Transverse colon (tissue), 4 donors: ENCODE results near the gene GPSM1. TPM values are rescaled to one million over a fixed set of nuclear protein-coding genes. Genes with fewer than 3 reads are reported as not detected.

Experiments
- DNase-seq: peaks from one replicate; pipeline ENCODE4 v3.0.0-alpha.2; 2019
- H3K27ac ChIP-seq, 4 donors: fragments of 200-600 bp; sonication (generic); 2 replicates each; pipeline ENCODE4 v1.5.1; 2016 to 2018; ENCODE audit warnings: inconsistent platforms in 4 of 4
- H3K27me3 ChIP-seq: fragments of 200-600 bp; sonication (generic); 2 replicates; pipeline ENCODE4 v1.5.1; 2017; ENCODE audit warnings: inconsistent platforms
- H3K36me3 ChIP-seq, 4 donors: fragments of 200-600 bp; sonication (generic); 2 replicates each; pipeline ENCODE4 v1.5.1; 2017 to 2019; ENCODE audit warnings: inconsistent platforms in 4 of 4
- H3K4me1 ChIP-seq, 4 donors: fragments of 200-600 bp; sonication (generic); 2 replicates each; pipeline ENCODE4 v1.5.1; 2017 to 2020; ENCODE audit warnings: inconsistent platforms in 4 of 4
- H3K4me3 ChIP-seq, 4 donors: fragments of 200-600 bp; sonication (generic); 1 replicate in 1 of 4; 2 replicates in 3 of 4; pipeline versions ENCODE4 v1.5.1 to v1.6.1; 2017 to 2019; ENCODE audit warnings: inconsistent platforms in 4 of 4
- H3K9me3 ChIP-seq, 2 donors: fragments of 200-600 bp; sonication (generic); 2 replicates each; pipeline ENCODE4 v1.5.1; 2017 to 2019; ENCODE audit warnings: inconsistent platforms in 2 of 2
- CTCF ChIP-seq, 5 experiments: fragments of 200-600 bp in 3 of 5; fragments of 450-650 bp in 2 of 5; sonication (generic) in 3 of 5; IDR thresholded peaks; 1 replicate in 2 of 5; 2 replicates in 3 of 5; pipeline ENCODE4 v1.5.1; 2016 to 2017; ENCODE audit warnings: antibody characterized with exemption in 5 of 5, inconsistent platforms in 3 of 5, mild to moderate bottlenecking in 2 of 5, moderate library complexity in 1 of 5
- EP300 ChIP-seq: sonication (generic); formaldehyde crosslinking; IDR thresholded peaks from one replicate; pipeline ENCODE4 v1.6.1; 2017; ENCODE audit warnings: antibody characterized with exemption, low read depth
- POLR2A ChIP-seq: fragments of 450-650 bp; IDR thresholded peaks from one replicate; pipeline ENCODE4 v1.6.1; 2016; ENCODE audit warnings: antibody characterized with exemption, mild to moderate bottlenecking, moderate library complexity
- POLR2AphosphoS5 ChIP-seq, 3 donors: sonication (generic); formaldehyde crosslinking; IDR thresholded peaks; one replicate each; pipeline ENCODE4 v1.6.1; 2016; ENCODE audit warnings: antibody characterized with exemption in 3 of 3
- WGBS, 2 donors: methylation state at CpG; one replicate each; pipeline ENCODE4 v1.1.5; 2018; ENCODE audit warnings: low coverage in 1 of 2; 5-methylcytosine and 5-hydroxymethylcytosine counted together
- in situ Hi-C, 4 donors: fragments of 200-750 bp; cut with MboI; loops; one replicate each; pipeline versions ENCODE4 v1.15.0 to v1.15.1; 2017; ENCODE audit warnings: low sequenced_read_pairs in 3 of 4, low pct_ligation_motif_present in 1 of 4, low pct_unique_long_range_greater_than_20kb in 1 of 4
- intact Hi-C: fragments of 100-400 bp; cut with DNase I; formaldehyde crosslinking; loops from one replicate; pipeline ENCODE4 v1.15.1; 2023; ENCODE audit warnings: low total_unique reads
- total RNA-seq, 4 donors: library from RNA; depleted of rRNA; stranded (reverse); fragments of >200 nt; gene quantifications; one replicate each; pipeline ENCODE4 v1.1.0, GENCODE V29; 2016

Gene GPSM1
- total RNA-seq, 4 donors from 2014 or later: 2.3 to 8.6 (median 7.0) TPM

- DNase-seq: no peak
- Histone ChIP-seq H3K9me3 (no peaks in the 10 kb centered on the region), H3K36me3 (no peaks in the 10 kb centered on the region), H3K27me3 (no peaks in the 10 kb centered on the region), H3K4me3 (no peak overlapping the region), H3K4me1 (peaks cover 2 to 12% (median 5%) of the 10 kb centered on the region in 4 donors), H3K27ac (no peak overlapping the region)
- WGBS, 2 donors: 62% methylated on average over 49 of the region's 54 CpGs; no CpG with 5 or more reads in 1 of the 2 donors
- in situ Hi-C loops (no loop called here), intact Hi-C loops (no loop called here)
- no peak for TF ChIP-seq EP300
- no peak for TF ChIP-seq POLR2A
- TF ChIP-seq POLR2AphosphoS5 (IDR thresholded peaks at IDR 0.05): no peak
These were observed 28.5 kb downstream of the GPSM1 start for GRCh38 chr9:136355616-136356557.

GRCh38 chr9:136357202-136357725 lies 29.9 kb downstream of the GPSM1 start:
- DNase-seq: no peak
- H3K27ac ChIP-seq: no peak overlapping the region
- no peaks in the 10 kb centered on the region for H3K27me3 ChIP-seq
- in situ Hi-C loops: no loop called here
- H3K9me3 ChIP-seq: no peaks in the 10 kb centered on the region
- intact Hi-C loops: no loop called here
- WGBS, 2 donors: 77% methylated on average over 17 of the region's 22 CpGs; no CpG with 5 or more reads in 1 of the 2 donors
- no peak overlapping the region for H3K4me3 ChIP-seq
- no peaks in the 10 kb centered on the region for H3K36me3 ChIP-seq
- peaks cover 15 to 23% (median 16%) of the 10 kb centered on the region in 4 donors for H3K4me1 ChIP-seq
- TF ChIP-seq POLR2AphosphoS5 (IDR thresholded peaks at IDR 0.05): no peak
- TF ChIP-seq CTCF (IDR thresholded peaks at IDR 0.05): no peak
- TF ChIP-seq EP300: no peak
- no peak for TF ChIP-seq POLR2A

- H3K4me3 ChIP-seq: no peak overlapping the region
- 89% methylated on average over 28 of the region's 29 CpGs; no CpG with 5 or more reads in 1 of the 2 donors for WGBS, 2 donors
- no peaks in the 10 kb centered on the region for H3K9me3 ChIP-seq
- H3K4me1 ChIP-seq: peaks cover 18 to 30% (median 23%) of the 10 kb centered on the region in 4 donors
- H3K27me3 ChIP-seq: no peaks in the 10 kb centered on the region
- H3K36me3 ChIP-seq: no peaks in the 10 kb centered on the region
- TF ChIP-seq CTCF (IDR thresholded peaks at IDR 0.05) (no peak), POLR2AphosphoS5 (IDR thresholded peaks at IDR 0.05) (no peak), EP300 (no peak), POLR2A (no peak)
- DNase-seq: no peak
- in situ Hi-C loops (no loop called here), intact Hi-C loops (no loop called here)
- H3K27ac ChIP-seq: no peak overlapping the region
These were observed 30.7 kb downstream of the GPSM1 start for GRCh38 chr9:136358016-136358415.

- 68% methylated on average over 2 of the region's 2 CpGs; no CpG with 5 or more reads in 1 of the 2 donors for WGBS, 2 donors
- Histone ChIP-seq H3K4me1 (peaks cover 19 to 32% (median 25%) of the 10 kb centered on the region in 4 donors), H3K36me3 (no peaks in the 10 kb centered on the region), H3K9me3 (no peaks in the 10 kb centered on the region), H3K27ac (no peak overlapping the region), H3K27me3 (no peaks in the 10 kb centered on the region), H3K4me3 (no peak overlapping the region)
- TF ChIP-seq CTCF (IDR thresholded peaks at IDR 0.05) (no peak), POLR2AphosphoS5 (IDR thresholded peaks at IDR 0.05) (no peak), EP300 (no peak), POLR2A (no peak)
- intact Hi-C loops (no loop called here), in situ Hi-C loops (no loop called here)
- DNase-seq: no peak
These were observed 31.5 kb downstream of the GPSM1 start for GRCh38 chr9:136358888-136359287.
